ENCODE results near the gene NEO1.

Gene NEO1

DNA sequence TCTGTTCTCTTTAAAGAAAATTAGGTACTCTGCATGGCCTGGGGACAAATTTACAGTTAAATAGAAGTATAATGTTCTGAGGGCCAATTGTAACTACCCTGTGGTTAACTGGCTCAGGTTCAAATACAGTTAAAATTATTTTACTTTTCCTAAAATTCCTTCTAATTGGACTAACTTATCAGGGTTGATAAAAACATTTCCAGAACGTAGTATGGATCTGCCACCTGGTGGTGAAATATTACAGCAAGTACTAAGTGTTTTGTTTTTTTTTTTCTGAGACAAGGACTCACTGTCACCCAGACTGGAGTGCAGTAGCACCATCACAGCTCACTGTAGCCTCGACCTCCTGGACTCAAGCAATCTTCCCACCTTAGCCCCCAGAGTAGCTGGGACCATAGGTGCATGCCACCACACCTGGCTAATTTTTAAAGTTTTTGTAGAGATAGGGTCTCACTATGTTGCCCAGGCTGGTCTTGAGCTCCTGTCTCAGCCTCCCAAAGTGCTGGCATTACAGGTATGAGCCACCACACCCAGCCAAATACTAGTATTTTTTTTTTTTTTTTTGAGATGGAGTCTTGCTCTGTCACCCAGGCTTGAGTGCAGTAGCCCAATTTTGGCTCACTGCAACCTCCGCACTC is 29.2 kb downstream of the NEO1 start:
- DNase-seq: peak; percentile 53

DNA sequence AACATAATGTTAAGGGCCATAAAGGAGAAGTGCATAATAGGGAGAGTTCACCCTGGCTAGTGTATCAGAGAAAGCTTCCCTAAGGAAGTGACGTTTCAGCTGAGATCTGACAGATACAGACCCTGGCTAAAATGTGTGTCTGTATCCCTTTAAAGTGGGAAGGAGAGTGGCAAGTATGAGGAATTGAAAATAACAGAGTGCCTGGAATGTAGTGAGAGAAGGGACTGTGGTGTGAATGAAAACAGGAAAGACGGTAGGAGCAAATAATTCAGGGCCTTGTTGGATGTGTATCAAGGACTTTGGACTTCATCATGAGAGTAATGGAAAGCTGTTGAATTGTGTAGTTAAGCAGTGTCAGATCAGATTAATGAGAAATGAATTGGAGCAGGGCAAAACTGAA is 30.5 kb downstream of the NEO1 start:
- DNase-seq: no peak

DNA sequence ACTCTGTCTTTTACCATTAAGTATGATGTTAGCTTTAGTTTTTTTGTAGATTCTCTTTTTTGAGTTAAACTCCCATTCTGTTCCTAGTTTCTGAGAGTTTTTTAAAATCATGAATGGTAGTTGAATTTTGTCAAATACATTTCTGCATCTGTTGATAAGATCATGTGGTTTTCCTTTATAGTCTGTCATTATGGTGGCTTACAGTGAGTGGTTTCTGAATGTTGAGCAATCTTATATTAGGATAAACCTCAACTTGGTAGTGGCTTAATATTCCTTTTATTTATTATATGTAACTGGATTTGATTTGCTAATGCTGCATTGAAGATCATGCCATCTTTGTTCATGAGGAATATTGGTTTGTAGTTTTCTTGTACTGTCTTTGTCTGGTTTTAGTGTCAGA is 34.8 kb downstream of the NEO1 start:
- DNase-seq: no peak

DNA sequence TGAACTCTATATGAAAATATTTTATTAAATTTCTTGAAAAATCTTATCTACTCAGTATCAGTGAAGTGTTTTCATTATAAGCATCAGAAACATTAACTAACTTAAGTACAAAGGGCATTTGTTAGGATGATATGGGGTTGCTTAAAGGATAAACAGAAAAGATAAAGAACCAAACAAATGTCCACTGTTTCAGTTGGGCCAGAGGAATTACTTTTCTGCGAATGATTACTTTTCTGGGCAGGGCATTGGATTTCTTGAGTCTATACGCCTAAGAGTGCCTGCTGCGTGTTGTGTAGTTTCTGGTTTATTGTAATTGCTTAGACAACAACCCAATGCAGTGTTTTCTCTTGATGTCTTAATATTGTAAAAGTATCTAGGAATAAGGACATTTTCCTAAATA is 52.8 kb downstream of the NEO1 start:
- no peak for DNase-seq

DNA sequence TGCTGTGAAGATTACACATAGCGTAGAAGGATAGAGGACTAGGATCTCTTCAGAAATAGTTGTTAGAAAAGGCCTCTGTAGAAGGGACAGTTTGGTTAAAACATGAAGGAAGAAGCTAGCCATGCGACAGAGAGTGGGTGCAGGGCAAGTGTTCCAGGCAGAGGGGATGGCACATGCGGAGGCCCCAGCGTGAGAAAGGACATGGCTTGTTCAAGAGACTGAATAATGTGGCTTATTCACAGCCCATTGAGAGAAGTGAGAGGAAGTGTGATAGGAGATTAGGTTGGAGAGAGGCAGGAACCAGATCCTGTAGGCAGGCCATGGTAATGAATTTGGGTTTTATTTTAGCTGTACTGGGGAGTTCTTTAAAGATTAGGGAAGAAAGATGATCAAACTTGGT is 56.4 kb downstream of the NEO1 start:
- no peak for DNase-seq

DNA sequence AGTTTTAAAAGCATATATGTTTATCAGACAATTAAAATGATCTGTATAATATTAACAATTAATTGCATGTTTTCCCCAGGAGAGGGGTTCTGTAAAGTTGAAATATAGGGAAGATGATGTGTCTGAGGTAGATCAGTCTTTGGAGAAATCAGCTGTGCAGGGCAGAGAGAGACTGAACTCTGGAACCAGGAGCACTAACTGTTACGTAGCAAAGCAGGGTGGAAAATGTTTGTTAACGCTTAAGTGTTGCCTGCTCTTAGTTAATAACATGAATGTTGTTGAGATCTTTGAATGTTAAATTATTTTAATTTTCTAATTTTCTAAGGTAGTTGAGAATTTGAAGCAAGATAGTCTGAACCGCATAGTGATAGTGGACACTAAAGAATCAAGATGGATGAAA is 57.5 kb downstream of the NEO1 start:
- no peak for DNase-seq

DNA sequence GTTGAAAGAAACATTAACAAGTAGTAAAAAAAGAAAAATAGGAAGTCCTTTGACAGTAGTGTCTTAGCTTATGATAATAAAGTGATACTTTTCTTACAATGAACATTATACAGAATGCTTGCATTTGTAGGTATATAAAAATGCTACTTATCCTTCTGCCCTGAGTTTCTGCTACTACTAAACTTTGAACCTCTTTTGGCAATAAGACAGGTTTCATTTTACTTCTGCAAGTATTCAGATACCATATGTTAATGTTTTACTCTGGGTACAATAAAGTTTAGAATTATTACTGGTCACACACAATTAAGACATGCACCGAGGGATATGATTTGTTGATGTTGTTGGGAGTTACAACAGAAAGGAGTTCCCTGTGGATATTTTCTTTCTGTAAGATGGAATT is 57.9 kb downstream of the NEO1 start:
- DNase-seq: no peak

DNA sequence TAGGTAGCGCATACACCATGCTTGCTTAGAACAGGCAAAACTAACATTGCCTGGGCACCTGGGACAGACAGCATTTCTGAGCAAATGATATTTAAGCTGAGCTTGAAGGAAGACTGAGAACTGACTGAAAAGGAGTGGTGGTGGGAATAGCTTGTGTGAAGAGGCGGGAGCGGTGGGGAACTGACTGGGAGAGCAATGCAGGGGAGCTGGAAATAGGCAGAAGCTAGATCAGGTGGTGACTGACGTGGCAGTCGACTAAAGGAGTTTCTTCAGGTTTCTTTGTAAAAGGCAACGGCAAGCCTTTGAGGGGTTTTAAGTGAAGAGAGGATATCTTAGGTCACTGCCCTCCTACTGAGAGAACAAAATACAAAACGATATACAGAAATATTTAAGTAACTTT is 61.8 kb downstream of the NEO1 start:
- DNase-seq: no peak

DNA sequence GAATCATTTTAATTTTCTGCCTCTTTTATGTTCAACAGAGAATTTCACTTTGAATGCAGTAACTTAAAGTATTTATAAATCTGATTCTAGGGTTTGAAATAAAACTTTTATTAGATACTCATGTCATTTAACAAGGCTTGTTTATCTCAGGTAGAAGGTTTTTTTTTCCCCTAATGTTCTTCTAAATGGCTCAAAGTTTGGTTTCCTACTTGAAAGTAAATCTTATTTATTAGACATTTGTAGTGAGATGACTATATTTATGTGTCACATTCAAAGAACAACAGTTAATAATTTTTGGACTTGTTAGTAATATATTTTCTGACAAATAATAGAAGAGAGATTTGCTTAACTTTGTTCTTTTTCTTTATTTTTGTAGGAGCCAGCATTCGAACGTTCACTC is 63.9 kb downstream of the NEO1 start:
- DNase-seq: no peak

DNA sequence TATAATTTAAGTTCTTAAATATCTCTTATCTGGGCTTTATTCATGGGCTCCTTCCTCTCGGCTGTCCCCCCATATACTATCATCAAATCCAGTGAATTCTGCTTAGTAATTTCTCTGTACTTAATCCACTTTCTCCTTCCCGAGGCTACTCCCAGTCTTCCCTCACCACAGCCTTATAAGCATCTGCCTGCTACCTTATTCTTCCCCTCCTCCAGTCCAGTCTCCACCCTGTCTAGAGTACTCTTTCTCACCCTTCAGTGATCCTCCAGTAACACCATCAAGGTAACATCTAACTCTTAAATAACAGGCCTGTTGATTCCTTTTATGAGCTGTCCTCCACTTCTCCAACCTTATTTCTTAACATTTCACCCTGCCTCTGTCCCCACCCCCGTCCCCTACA is 65.8 kb downstream of the NEO1 start:
- DNase-seq: no peak

DNA sequence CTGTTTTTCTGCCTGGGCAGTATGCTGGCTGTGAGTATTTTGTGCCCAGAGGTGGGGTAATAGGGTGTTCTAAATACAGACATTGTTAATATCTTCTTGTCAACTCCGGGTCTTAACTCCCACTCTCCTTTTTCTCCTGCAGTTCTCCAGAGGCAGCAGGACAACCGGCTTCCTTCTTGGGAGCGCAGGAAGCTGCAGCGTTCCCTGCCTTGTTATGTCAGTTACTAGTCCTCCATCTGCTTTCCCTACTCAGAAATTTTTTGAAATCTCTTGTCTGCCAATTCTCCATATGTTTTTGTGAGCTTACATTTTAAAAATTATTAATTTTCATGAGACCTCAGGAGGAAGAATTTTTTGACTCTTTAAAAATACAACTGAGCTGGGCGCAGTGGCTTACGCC is 67.2 kb downstream of the NEO1 start:
- DNase-seq: no peak

DNA sequence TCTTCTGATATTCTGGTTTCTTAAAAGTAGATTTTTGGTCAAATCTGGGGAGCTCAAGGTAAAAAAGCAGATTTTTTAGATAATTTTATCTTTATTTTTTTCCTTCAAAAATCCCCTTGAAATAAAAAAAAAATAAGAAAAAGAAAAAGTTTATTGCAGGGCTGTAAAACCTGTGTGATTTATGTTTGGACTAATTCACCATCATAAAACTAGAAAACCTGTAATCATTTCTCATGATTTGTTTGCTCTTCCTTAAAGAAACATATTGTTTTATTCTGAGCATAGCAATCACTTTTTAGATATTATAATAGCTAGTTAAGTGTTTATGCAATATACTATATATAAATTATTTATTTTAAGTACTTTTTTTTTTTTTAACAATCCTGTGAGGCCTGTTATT is 68.0 kb downstream of the NEO1 start:
- no peak for DNase-seq

DNA sequence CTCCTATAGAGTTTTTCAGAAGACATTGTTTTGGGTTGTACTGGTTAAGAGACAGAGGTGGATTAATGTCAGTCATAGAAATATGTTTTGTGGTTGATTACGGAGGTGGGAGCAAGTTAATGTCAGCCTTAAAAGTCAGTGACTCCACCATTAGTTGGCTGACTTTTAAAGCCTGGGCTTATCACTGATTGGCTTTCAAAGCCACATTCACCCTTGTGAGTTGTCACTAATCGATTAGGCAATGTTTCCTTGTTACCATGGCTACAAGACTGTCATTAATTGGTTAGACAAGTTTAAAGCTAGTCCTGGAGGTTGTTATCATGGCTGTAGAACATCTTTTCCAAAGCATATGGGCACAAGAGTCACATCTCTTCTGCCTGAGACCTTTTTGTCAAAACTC is 73.0 kb downstream of the NEO1 start:
- DNase-seq: no peak

DNA sequence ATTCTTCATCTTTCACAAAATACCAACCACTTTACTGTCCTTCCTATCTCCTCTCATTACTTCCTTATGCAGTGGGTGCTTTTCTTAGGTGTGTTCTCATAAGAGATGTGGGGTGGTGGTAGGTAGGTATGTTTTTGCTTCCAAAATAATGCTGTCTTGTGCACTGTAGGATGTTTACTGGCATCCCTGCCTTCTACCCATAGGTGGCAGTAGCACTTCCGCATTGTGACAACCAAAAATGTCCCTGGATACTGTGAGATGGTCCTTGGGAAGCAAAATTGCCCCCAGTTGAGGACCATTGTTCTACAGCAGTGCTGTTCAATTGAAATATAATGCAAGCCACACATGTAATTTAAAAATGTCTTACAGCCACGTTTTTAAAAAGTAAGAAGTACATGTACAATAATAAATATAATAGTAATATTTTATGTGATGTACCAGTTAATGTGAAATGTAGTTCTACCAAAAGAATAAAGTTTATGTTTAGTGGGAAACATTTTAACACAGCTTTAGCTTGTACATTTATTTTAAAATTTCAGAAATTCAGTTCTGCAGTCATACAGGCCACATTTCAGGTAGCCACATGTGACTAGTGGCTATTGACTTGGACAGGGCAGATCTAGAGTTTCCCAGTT is 75.2 kb downstream of the NEO1 start:
- peak; percentile 40 for DNase-seq

DNA sequence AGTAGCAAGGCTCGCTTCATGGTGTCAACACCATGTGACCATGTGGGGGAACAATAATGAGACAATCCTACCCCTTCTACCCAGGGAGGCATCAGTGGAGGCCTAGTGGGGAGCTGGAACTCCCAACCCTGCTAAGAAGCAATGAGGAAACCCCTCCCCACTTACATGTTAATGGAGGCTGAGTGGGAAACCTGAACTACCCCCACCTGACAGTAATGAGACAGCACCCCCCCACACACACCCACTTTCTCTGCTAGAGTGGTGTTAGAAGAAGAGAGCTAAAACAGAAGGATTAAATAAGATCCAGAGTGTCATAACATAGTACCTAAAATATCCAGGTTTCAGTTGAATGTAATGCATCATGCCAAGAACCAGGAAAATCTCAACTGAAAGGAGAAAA is 78.6 kb downstream of the NEO1 start:
- no peak for DNase-seq

DNA sequence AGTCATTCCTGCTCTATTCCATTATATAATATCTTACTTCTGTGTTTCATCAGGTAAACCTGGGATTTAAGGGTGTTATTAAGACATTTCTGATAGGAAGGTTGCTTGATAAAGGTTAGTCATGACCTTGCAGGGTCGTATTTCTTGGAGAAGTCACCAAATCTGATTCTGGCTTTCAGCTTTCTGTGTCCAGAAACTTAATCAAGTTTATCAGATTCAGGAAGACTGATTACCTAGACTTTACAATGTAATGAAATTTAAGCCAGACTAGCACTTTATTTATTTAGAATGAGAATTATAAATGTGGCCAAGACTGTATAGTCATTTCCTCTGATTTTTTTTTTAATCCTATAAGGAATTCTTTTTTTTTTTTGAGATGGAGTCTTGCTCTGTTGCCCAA is 81.9 kb downstream of the NEO1 start:
- DNase-seq: no peak

DNA sequence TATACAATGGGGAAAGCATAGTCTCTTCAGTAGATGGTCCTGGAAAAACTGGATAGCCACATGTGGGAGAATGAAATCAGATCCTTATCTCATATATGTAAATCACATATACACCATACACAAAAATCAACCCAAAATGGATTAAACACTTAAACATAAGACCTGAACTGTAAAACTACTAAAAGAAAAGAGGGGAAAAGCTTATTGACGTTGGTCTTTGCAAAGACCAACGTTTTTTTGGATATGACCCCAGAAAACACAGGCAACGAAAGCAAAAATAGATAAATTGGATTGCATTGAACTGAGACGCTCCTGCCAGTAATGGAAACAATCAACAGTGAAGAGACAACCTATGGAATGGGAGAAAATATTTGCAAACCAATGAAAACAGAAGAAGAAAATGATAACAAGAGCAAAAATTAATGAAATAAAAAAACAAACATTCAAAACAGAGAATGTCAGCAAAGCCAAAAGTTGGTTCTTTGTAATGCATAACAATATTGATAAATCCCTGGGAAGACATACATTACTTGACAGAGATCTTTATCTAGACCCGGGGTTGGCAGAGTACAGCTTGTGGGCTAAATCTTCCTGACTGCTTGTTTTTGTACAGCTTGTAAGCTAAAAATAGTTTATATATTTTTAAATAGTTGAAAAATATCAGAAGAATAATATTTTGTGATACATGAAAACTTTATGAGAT is 86.9 kb downstream of the NEO1 start:
- DNase-seq: no peak

DNA sequence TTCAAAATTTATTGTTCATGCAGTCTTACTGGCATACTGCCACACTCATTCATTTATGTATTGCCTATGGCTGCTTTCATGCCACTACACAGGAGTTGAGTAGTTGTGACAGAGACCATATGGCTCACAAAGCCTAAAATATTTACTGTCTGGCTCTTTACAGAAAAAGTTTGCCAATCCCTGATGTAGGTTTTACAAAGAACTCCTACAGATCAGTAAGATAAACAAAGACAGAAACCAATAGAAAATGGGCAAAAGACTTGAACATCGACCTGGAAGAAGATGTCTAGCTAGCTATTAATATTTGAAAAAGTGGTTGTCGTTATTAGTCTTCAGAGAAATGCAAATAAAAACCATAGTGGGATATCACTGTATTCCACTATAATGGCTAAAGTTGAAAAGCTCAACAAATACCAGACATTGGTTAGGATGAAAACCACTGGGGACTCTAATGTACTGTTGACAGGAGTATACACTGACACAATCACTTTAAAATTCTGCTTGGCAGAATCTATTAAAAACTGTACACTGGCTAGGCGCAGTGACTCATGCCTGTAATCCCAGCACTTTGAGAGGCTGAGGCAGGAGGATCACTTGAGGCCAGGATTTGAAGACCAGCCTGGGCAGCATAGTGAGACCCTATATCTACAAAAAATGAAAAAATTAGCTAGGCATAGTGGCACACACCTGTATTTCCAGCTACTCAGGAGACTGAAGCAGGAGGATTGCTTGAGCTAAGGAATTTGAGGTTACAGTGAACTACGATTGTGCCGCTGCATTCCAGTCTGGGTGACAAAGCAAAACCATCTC is 87.7 kb downstream of the NEO1 start:
- DNase-seq: no peak

DNA sequence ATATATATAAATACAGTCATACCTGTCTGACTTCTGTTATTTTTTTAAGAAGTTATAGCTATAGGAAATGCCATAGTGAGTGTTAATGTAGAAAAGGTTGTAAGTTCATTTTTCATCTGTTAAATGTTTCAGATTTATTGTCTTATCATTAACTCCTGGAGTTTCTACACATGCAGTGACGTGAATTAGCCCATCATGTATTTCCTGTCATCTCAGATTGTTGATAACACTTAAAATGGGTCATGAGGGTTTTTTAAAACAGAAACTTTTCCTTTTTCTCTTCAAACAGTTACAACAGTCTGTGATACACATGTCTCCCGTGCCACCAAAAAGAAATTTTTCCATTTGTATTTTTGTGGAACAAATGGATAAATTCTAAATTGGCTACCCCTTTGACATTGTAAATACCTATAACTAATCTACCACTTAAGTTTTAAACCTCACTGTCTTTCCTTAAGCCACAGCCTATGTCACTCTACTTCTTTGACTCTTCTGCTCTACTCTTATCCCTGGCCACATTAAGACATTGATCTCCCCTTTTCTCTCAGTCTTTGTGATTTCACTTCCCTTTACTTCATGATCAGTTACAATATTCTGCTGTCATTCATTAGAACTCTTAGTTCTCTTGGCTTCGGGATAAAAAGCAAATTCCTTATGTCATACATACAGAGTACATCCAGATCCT is 89.1 kb downstream of the NEO1 start:
- DNase-seq: peak; percentile 30

DNA sequence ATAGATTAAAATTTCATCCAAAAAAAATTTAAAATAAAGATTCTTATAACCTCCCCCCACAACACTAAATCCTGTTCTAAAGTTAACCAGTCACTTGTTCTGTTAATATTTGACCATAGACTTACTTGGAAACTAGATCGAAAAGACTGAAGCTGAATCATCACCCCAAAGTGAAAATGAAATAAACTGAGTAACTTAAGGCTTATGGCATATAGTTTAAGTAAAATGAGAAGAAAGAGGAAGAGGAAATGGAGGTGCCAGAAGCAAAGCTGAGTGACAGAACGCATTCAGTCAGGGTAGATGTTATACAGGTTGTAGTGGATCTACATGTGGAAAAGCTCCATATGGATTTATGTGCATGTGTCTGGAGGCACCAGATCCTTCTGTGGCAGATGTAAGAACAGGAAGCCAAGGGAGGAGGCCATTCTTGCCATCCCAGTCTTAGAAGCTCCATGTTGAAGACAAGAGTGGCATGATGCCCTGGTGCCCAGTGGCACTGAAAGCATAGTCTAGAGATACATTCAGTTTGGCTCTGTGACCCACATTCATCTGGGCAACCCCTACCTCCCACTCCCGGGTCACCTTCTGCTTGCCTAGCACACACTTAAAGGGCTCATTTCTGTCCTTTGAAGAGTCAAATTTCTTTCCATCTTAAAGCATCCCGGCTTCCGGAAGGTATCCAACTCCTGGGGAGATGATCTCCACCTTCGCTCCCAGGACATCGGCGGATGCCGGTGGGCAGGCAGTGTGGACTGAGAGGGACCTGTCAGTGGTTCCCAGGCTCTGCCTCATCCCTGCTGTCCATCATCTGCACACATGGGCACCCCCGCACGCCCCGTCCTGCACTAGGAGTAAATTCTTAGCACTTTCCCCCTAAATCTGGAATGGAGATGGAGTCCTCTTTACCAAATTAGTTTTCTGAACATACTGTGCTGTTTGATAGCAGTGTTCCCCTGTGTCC is 90.8 kb downstream of the NEO1 start:
- no peak for DNase-seq

DNA sequence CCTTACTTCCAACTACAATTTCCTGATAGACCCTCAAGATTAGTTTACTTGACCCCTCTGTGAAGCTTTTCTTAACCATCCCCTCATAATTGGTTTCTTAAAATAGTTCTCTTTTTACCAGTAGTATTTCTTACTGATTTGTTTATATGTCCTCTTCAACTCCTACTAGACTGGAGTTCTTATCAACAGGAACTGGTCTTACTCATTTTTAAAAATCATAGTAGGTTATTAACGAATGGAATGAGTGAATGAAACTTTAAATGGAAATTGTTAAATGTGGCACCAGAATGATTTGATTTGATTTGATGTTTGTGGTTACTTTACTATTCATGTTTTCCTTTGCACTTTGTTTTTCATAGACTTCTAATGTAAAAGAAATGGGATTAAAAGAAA is 91.5 kb downstream of the NEO1 start:
- no peak for DNase-seq

DNA sequence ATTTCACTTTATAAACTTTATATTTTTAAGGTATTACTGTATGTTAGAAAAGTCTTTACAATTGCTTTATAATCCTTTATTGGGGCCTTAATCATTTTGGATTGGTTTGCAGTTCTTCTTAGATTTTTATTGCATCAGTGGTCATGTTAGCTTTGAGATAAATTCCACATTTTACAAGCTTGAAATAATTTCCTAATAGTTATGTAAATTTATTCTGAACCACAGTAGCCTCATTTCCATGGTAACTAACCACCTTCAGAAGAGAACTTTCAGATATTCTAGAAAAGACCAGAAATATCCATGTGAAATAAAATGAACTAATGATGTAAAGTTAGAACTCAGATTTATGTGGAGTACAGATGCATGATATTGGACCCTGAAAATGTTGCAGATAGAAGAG is 94.2 kb downstream of the NEO1 start:
- no peak for DNase-seq

Measured in CD4-positive, alpha-beta T cell treated with Interleukin-10 for 1 hour (primary cell).